Transverse colon (tissue), 4 donors: ENCODE results near the gene CFAP221.

Experiments used
- CTCF ChIP-seq, 5 experiments: fragments of 200-600 bp in 3 of 5; fragments of 450-650 bp in 2 of 5; sonication (generic) in 3 of 5; IDR thresholded peaks; 1 replicate in 2 of 5; 2 replicates in 3 of 5; pipeline ENCODE4 v1.5.1; 2016 to 2017; ENCODE audit warnings: antibody characterized with exemption in 5 of 5, inconsistent platforms in 3 of 5, mild to moderate bottlenecking in 2 of 5, moderate library complexity in 1 of 5
- EP300 ChIP-seq: sonication (generic); formaldehyde crosslinking; IDR thresholded peaks from one replicate; pipeline ENCODE4 v1.6.1; 2017; ENCODE audit warnings: antibody characterized with exemption, low read depth
- POLR2A ChIP-seq: fragments of 450-650 bp; IDR thresholded peaks from one replicate; pipeline ENCODE4 v1.6.1; 2016; ENCODE audit warnings: antibody characterized with exemption, mild to moderate bottlenecking, moderate library complexity
- POLR2AphosphoS5 ChIP-seq, 3 donors: sonication (generic); formaldehyde crosslinking; IDR thresholded peaks; one replicate each; pipeline ENCODE4 v1.6.1; 2016; ENCODE audit warnings: antibody characterized with exemption in 3 of 3

- TF ChIP-seq CTCF (IDR thresholded peaks at IDR 0.05) (no peak), EP300 (no peak), POLR2A (no peak), POLR2AphosphoS5 (IDR thresholded peaks at IDR 0.05) (no peak)
Observed at GRCh38 chr2:119683074-119683712, 138.9 kb downstream of the CFAP221 start.
